ENCODE results near the gene LARGE1. TPM values are rescaled to one million over a fixed set of nuclear protein-coding genes. Genes with fewer than 3 reads are reported as not detected.
A peak's percentile ranks its signal among the peaks of the same experiment; 100 is the strongest.

Gene LARGE1
- total and polyA plus RNA-seq, 2 of the 13 experiments (the other 11 are each of a cell fraction or from before 2014, with no cell fraction given) = 8.4 to 11.0 TPM

DNA sequence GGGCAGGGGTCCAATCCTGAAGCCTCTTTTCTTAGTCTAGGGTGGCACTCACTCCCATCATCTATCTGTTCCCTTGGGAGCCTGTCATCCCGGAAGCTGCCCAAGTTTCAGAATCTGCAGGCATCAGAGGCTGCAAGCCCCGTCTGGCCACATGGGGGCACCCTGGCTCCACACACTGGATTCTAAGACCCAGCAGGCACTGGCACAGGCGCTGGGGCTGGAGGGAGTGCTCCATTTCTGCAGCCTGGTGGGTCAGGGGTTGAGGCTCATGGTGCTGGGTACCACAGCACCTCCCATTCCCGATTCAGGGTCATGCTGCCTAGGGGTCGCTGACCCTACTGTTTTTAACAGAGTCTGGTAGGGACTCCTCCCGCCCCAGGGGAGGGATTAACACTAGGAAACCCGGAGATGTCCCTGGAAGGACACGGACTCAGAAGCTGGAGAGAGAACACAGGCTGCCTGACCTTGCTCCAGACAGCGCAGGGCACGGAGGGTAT, 618.2 kb downstream of the LARGE1 start (continued):
- TF ChIP-seq, protein P1, sequence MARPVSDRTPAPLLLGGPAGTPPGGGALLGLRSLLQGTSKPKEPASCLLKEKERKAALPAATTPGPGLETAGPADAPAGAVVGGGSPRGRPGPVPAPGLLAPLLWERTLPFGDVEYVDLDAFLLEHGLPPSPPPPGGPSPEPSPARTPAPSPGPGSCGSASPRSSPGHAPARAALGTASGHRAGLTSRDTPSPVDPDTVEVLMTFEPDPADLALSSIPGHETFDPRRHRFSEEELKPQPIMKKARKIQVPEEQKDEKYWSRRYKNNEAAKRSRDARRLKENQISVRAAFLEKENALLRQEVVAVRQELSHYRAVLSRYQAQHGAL (CRISPR knock-in tag; IDR thresholded peaks at IDR 0.05; ENCODE audit: not compliant biosample characterization) = no peak
- TF ChIP-seq, protein P2, sequence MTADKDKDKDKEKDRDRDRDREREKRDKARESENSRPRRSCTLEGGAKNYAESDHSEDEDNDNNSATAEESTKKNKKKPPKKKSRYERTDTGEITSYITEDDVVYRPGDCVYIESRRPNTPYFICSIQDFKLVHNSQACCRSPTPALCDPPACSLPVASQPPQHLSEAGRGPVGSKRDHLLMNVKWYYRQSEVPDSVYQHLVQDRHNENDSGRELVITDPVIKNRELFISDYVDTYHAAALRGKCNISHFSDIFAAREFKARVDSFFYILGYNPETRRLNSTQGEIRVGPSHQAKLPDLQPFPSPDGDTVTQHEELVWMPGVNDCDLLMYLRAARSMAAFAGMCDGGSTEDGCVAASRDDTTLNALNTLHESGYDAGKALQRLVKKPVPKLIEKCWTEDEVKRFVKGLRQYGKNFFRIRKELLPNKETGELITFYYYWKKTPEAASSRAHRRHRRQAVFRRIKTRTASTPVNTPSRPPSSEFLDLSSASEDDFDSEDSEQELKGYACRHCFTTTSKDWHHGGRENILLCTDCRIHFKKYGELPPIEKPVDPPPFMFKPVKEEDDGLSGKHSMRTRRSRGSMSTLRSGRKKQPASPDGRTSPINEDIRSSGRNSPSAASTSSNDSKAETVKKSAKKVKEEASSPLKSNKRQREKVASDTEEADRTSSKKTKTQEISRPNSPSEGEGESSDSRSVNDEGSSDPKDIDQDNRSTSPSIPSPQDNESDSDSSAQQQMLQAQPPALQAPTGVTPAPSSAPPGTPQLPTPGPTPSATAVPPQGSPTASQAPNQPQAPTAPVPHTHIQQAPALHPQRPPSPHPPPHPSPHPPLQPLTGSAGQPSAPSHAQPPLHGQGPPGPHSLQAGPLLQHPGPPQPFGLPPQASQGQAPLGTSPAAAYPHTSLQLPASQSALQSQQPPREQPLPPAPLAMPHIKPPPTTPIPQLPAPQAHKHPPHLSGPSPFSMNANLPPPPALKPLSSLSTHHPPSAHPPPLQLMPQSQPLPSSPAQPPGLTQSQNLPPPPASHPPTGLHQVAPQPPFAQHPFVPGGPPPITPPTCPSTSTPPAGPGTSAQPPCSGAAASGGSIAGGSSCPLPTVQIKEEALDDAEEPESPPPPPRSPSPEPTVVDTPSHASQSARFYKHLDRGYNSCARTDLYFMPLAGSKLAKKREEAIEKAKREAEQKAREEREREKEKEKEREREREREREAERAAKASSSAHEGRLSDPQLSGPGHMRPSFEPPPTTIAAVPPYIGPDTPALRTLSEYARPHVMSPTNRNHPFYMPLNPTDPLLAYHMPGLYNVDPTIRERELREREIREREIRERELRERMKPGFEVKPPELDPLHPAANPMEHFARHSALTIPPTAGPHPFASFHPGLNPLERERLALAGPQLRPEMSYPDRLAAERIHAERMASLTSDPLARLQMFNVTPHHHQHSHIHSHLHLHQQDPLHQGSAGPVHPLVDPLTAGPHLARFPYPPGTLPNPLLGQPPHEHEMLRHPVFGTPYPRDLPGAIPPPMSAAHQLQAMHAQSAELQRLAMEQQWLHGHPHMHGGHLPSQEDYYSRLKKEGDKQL (CRISPR knock-in tag; IDR thresholded peaks at IDR 0.05; ENCODE audit: low read depth) = no peak
- TF ChIP-seq, protein P3, sequence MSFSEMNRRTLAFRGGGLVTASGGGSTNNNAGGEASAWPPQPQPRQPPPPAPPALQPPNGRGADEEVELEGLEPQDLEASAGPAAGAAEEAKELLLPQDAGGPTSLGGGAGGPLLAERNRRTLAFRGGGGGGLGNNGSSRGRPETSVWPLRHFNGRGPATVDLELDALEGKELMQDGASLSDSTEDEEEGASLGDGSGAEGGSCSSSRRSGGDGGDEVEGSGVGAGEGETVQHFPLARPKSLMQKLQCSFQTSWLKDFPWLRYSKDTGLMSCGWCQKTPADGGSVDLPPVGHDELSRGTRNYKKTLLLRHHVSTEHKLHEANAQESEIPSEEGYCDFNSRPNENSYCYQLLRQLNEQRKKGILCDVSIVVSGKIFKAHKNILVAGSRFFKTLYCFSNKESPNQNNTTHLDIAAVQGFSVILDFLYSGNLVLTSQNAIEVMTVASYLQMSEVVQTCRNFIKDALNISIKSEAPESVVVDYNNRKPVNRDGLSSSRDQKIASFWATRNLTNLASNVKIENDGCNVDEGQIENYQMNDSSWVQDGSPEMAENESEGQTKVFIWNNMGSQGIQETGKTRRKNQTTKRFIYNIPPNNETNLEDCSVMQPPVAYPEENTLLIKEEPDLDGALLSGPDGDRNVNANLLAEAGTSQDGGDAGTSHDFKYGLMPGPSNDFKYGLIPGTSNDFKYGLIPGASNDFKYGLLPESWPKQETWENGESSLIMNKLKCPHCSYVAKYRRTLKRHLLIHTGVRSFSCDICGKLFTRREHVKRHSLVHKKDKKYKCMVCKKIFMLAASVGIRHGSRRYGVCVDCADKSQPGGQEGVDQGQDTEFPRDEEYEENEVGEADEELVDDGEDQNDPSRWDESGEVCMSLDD (CRISPR knock-in tag; IDR thresholded peaks at IDR 0.05; ENCODE audit: borderline replicate concordance) = no peak
- TF ChIP-seq ZBTB7A (CRISPR knock-in tag; IDR thresholded peaks at IDR 0.05) (no peak), PRPF4 (IDR thresholded peaks at IDR 0.05; ENCODE audit: low read depth, low read length, poor library complexity, severe bottlenecking) (no peak), THAP11 (CRISPR knock-in tag; IDR thresholded peaks at IDR 0.05) (no peak), JUND (CRISPR knock-in tag; IDR thresholded peaks at IDR 0.05) (no peak), ARID2 (CRISPR knock-in tag; IDR thresholded peaks at IDR 0.05; ENCODE audit: borderline replicate concordance) (no peak), ZNF749 (CRISPR knock-in tag; IDR thresholded peaks at IDR 0.05; ENCODE audit: borderline replicate concordance) (no peak), CBFB (CRISPR knock-in tag; IDR thresholded peaks at IDR 0.05) (no peak), SYNCRIP (IDR thresholded peaks at IDR 0.05; ENCODE audit: insufficient read depth, low read depth, low read length) (no peak), RAD21 (CRISPR knock-in tag; IDR thresholded peaks at IDR 0.05) (peak; percentile 99), PAWR (CRISPR knock-in tag; IDR thresholded peaks at IDR 0.05; ENCODE audit: borderline replicate concordance) (no peak), ZNF788 (CRISPR knock-in tag; IDR thresholded peaks at IDR 0.05; ENCODE audit: borderline replicate concordance) (no peak; the same call in 1 of the 2 replicates), HOXD1 (CRISPR knock-in tag; IDR thresholded peaks at IDR 0.05) (no peak)
- TF ChIP-seq, protein P4, sequence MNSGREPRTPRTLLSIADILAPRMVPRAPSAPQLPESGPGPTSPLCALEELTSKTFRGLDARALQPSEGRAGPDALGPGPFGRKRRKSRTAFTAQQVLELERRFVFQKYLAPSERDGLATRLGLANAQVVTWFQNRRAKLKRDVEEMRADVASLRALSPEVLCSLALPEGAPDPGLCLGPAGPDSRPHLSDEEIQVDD (CRISPR knock-in tag; IDR thresholded peaks at IDR 0.05; ENCODE audit: borderline replicate concordance) = no peak
- TF ChIP-seq, protein P5, sequence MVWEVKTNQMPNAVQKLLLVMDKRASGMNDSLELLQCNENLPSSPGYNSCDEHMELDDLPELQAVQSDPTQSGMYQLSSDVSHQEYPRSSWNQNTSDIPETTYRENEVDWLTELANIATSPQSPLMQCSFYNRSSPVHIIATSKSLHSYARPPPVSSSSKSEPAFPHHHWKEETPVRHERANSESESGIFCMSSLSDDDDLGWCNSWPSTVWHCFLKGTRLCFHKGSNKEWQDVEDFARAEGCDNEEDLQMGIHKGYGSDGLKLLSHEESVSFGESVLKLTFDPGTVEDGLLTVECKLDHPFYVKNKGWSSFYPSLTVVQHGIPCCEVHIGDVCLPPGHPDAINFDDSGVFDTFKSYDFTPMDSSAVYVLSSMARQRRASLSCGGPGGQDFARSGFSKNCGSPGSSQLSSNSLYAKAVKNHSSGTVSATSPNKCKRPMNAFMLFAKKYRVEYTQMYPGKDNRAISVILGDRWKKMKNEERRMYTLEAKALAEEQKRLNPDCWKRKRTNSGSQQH (CRISPR knock-in tag; IDR thresholded peaks at IDR 0.05; ENCODE audit: low read depth) = no peak
- TF ChIP-seq, protein P6, sequence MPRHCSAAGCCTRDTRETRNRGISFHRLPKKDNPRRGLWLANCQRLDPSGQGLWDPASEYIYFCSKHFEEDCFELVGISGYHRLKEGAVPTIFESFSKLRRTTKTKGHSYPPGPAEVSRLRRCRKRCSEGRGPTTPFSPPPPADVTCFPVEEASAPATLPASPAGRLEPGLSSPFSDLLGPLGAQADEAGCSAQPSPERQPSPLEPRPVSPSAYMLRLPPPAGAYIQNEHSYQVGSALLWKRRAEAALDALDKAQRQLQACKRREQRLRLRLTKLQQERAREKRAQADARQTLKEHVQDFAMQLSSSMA (CRISPR knock-in tag; IDR thresholded peaks at IDR 0.05) = no peak
